Left ventricle myocardium inferior (tissue), 1 donor: ENCODE data around the gene IL1RAPL1. TPM values are rescaled to one million over a fixed set of nuclear protein-coding genes. Genes with fewer than 3 reads are reported as not detected.

Experiments used
- DNase-seq: peaks from one replicate; pipeline ENCODE4 v3.0.0-alpha.2; 2020
- H3K27ac ChIP-seq: fragments of 200-600 bp; replicated peaks from 2 replicates; pipeline ENCODE4 v1.8.0; 2021
- H3K27me3 ChIP-seq: fragments of 200-600 bp; 2 replicates; pipeline ENCODE4 v1.8.0; 2021; ENCODE audit warnings: low read depth
- H3K36me3 ChIP-seq: fragments of 200-600 bp; 2 replicates; pipeline ENCODE4 v1.8.0; 2021
- H3K4me1 ChIP-seq: fragments of 200-600 bp; 2 replicates; pipeline ENCODE4 v1.8.0; 2021
- H3K4me3 ChIP-seq: fragments of 200-600 bp; 2 replicates; pipeline ENCODE4 v1.8.0; 2021; ENCODE audit warnings: mild to moderate bottlenecking, moderate library complexity
- H3K9me3 ChIP-seq: fragments of 200-600 bp; replicated peaks from 2 replicates; pipeline ENCODE4 v1.8.0; 2021
- intact Hi-C: fragments of 100-400 bp; cut with micrococcal nuclease; formaldehyde crosslinking; loops from one replicate; pipeline ENCODE4 v1.11.0; 2022
- total RNA-seq: library from RNA; stranded (reverse); fragmentation: NEBNext Ultra II Directional; extraction: Animal tissue kit (Norgen Biotek cat#: 25700); gene quantifications from one replicate; pipeline ENCODE4 v1.2.1, GENCODE V29; 2021
- TF ChIP-seq, protein P1 (sequence below): fragments of 200-600 bp; IDR thresholded peaks from 2 replicates; pipeline ENCODE4 v1.8.0; 2021; ENCODE audit warnings: antibody characterized with exemption, mild to moderate bottlenecking, borderline replicate concordance
- donor health status: DM: no; HTN: yes; CAD: no; lungs with severe emphysema.

Gene IL1RAPL1
- total RNA-seq, 1 donor from 2014 or later = 1.9 TPM

DNA sequence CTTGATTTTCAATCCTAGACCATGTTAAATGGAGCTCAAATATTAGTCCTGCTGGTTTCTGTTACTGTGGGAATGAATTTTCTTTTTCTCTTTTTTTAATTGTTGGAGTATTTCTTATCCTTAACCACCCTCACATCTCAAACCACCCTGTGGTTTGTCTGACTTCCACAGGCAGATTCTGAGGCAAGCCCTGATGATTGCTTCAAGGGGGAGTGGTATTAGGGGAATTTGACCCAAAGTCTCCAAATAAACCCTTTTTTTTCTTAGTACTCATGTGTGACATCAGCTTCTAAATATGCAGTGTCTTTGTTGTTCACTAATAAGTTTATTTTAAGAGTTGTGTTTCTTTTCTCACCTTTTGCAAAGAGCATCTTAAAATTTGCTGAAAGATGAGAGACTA is 810.3 kb downstream of the IL1RAPL1 start:
- Histone ChIP-seq H3K9me3 (no peaks in the 10 kb centered on the region), H3K27me3 (no peaks in the 10 kb centered on the region), H3K27ac (no peak overlapping the region), H3K4me3 (no peak overlapping the region), H3K36me3 (no peaks in the 10 kb centered on the region), H3K4me1 (no peaks in the 10 kb centered on the region)
- TF ChIP-seq, protein P1, sequence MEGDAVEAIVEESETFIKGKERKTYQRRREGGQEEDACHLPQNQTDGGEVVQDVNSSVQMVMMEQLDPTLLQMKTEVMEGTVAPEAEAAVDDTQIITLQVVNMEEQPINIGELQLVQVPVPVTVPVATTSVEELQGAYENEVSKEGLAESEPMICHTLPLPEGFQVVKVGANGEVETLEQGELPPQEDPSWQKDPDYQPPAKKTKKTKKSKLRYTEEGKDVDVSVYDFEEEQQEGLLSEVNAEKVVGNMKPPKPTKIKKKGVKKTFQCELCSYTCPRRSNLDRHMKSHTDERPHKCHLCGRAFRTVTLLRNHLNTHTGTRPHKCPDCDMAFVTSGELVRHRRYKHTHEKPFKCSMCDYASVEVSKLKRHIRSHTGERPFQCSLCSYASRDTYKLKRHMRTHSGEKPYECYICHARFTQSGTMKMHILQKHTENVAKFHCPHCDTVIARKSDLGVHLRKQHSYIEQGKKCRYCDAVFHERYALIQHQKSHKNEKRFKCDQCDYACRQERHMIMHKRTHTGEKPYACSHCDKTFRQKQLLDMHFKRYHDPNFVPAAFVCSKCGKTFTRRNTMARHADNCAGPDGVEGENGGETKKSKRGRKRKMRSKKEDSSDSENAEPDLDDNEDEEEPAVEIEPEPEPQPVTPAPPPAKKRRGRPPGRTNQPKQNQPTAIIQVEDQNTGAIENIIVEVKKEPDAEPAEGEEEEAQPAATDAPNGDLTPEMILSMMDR = no peak
- intact Hi-C loops = no loop called here
- no peak for DNase-seq

DNA sequence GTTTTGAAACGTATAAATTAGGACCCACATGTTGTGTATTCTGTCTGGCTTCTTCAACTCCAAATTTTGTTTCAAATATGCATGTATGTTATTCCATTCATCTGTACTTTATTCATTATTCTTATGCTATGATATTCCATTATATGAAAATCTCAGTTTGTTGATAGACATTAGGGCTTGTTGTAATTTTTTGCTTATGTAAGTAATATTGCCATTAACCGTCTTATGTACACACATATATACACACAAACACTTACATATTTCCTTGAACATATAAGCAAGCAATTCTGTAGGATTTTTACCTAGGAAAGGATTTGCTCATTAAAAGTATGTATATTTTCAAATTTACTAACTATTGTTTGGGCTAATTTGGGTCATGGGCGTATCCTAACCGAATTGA is 820.1 kb downstream of the IL1RAPL1 start:
- TF ChIP-seq, protein P1 = no peak
- no peak for DNase-seq
- intact Hi-C loops = no loop called here
- Histone ChIP-seq H3K9me3 (peaks cover 8% of the 10 kb centered on the region), H3K4me1 (no peaks in the 10 kb centered on the region), H3K27me3 (no peaks in the 10 kb centered on the region), H3K36me3 (no peaks in the 10 kb centered on the region), H3K4me3 (no peak overlapping the region), H3K27ac (no peak overlapping the region)

DNA sequence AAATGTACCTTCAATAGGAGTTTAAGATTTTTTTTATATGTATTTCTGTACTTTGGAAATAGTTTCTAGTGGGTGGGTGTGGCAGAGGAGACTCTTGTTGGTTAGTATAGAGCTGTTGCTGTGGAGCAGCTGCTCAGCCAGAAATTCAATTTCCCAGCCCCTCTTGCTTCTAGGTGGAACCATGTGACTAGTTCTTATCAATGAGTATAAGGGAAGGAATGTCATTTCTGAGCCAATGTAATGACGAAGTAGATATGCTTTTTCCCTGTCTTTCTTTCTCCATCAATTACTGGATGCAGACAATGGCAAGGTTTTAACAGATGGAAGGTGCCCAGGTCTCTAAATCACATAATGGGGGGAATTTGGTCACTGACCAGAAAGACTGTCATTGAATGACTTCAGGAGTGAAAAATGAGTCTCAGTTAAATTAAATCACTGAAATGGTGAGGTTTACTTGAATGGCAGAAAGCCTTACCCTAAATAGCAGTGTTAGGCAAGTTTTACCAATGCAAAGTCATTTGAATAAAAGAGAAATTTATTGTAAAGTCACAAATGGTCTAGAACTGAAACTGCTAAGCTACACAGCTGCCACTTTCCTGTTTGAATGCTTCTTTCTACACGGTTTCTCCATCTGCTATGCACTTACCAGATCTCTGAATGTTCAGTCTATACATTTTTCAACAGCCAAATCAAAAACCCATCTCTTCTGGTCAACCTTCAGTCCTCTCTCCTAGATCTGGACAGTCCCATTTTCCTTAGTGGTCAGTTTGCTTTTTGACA is 832.7 kb downstream of the IL1RAPL1 start:
- Histone ChIP-seq H3K4me1 (no peaks in the 10 kb centered on the region), H3K4me3 (no peak overlapping the region), H3K9me3 (no peaks in the 10 kb centered on the region), H3K27ac (no peak overlapping the region), H3K36me3 (no peaks in the 10 kb centered on the region), H3K27me3 (no peaks in the 10 kb centered on the region)
- no peak for DNase-seq
- TF ChIP-seq, protein P1 = no peak
- intact Hi-C loops = no loop called here

DNA sequence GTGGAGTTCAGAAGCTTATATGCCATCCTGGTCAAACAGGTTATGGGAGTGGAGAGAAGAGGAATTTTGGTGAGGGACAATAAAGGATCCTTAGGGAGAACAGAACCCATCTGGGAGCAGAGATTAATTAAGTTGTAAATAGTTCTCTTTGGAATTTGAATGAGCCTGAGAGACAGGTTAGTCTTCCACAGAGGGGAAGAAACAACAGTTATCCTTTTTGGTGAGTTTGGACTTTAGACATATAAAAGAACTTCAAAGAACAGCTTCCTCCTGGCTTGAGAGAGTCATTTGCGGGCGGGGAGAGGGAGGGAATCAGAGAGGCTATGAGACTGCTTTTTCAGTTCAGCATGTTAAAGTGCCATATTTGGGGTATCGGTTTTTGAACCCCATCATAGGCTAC is 834.8 kb downstream of the IL1RAPL1 start:
- intact Hi-C loops = no loop called here
- TF ChIP-seq, protein P1 = no peak
- no peaks in the 10 kb centered on the region for H3K36me3 ChIP-seq

DNA sequence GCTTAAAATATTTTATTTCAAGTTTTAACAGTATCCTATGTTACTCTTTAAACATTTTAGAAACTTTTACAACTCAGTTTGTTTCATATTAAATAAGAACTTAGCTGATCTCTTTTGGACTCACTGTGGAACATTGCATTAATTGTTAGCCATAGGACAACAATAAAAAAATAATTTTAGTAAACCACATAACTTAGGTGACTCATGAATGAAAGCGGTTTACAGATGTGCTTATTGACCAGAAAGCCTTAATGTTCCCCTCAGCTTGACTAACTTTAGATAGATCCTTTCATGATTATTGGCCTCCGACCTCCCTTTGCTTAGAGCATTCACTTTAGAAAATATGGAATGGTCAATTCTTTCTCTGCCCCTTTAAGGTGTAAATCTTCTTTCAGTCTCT is 844.6 kb downstream of the IL1RAPL1 start:
- Histone ChIP-seq H3K36me3 (no peaks in the 10 kb centered on the region), H3K27ac (no peak overlapping the region), H3K9me3 (peaks cover 4% of the 10 kb centered on the region), H3K27me3 (no peaks in the 10 kb centered on the region), H3K4me1 (no peaks in the 10 kb centered on the region), H3K4me3 (no peak overlapping the region)
- intact Hi-C loops = no loop called here
- no peak for DNase-seq
- TF ChIP-seq, protein P1 = no peak

More for the DNA sequence above, 834.8 kb downstream of the IL1RAPL1 start:
- no peak overlapping the region for H3K4me3 ChIP-seq
- H3K27ac ChIP-seq = no peak overlapping the region
- H3K9me3 ChIP-seq = no peaks in the 10 kb centered on the region
- no peak for DNase-seq
- no peaks in the 10 kb centered on the region for H3K4me1 ChIP-seq
- H3K27me3 ChIP-seq = no peaks in the 10 kb centered on the region
